DMS114 treated with DMSO at 0.1 percent for 48 hours (cell line): Measurements from ENCODE around the gene RAPGEF4.

Experiments
- DNase-seq: peaks from one replicate; lab custom pipeline; 2025; ENCODE audit not compliant: unreplicated experiment; lab: John Stamatoyannopoulos, UW

Gene RAPGEF4

DNA sequence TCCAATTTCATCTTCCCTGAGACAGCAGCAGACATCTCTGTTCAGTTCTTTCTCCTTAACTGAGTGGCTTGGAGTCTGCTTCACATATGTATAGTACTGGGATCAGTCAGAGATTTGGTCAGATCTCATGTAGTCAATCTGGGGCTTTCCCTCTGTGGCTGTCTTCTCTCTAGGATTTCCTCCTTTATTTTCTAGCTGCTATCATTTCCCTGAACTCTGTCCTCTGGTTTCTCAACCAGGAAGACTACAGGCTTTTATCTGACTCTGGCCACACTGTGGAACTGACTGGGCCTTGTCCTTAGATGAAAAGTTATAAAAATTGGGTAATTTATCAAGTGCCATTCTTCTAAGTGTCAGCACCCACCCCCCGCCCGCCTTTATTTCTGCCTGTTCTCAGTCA lies 121.0 kb downstream of the RAPGEF4 start:
- no peak for DNase-seq

- DNase-seq = no peak
Measured at GRCh38 chr2:172858473-172858745, 122.8 kb downstream of the RAPGEF4 start.

DNA sequence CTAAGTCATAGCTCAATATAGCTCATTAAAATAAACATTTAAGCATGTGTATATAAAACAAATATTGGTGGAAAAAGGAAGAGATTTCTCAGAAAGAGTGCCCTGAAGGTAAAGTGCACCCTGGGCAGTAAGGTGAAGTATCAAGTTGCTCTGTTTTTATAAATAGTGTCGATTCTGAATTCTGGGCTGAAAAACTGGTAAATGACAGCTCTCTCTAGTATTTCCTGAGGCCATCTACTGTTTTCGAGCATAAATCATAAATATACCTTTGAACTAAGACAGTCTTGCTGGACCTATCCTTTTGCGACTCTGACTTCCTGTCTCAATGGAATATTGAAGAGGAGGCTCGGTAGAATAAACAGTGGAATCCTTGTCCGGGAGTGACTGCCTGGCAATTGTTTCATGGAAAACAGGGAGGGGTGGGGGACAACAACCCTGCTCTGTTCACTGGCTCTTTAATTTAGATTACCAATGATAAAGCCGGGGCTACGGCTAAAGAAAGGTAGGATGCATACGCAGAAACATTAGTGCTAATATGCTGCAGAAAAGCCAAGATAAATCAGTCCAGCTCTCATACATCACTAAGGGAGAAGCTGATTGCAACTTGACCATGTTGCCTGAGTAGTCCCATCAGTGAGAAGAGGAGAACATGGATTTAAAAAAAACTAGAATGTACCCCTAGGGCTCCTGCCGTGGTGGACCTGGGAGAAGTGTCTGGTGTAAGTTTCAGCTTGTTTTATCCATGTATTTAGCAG lies 124.1 kb downstream of the RAPGEF4 start:
- no peak for DNase-seq

DNA sequence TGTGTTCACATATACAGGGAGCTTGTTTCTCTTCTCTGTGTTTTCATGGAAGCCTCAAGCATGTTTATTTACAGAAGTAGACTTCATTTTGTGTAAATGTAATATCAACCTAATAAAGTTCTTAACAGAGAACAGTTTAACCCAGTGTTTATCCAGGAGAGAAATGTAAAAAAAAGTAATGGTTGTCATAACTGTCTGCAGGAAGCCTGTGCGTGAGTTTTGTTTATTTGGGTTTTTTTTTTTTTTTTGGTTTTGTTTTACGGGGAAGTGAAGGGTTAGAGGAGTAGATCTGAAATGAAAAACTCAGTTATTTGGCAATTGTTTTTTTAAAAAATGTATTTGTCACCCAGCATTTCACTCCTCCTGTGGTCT lies 124.7 kb downstream of the RAPGEF4 start:
- no peak for DNase-seq

GRCh38 chr2:172861098-172861497 lies 125.5 kb downstream of the RAPGEF4 start:
- no peak for DNase-seq

DNA sequence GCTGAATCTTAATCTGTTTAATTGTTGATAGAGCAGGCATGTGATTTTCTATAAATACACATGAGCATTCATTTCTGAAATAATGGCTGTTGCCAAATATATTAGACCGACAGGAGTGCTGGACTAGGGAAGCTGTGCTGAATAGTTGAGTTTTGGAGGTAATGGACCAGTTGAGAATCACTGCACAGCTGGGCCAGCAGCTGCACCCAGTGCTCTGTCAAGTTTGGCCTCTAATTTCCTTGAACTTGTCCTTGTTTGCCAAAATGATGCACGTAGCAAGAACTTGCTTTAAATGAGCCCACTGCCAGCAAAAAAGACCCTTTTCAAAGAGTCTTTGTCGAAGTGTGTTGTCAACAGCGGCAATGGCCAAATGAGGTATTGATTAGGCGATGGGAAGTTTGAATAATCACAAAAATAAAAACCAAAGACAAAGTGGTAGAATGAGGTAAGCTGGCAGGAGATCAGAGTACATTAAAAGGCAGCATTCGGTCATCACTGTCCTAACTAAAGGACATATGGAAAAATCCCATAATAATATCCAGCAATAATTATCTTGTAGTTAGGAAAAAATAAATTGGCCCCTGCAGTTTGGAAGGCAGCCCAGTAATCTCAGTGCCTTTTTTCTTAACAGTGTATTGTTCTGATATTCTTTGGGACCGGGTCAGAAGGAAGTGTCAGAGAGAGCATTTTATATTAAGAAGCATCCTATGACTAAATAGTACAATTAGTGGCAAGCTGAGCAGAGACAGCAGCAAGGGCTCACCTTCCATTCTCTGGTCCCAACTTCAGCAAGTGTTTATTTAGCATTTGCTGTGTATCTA lies 126.2 kb downstream of the RAPGEF4 start:
- DNase-seq = no peak

GRCh38 chr2:172863341-172863740 lies 127.7 kb downstream of the RAPGEF4 start:
- DNase-seq = no peak

DNA sequence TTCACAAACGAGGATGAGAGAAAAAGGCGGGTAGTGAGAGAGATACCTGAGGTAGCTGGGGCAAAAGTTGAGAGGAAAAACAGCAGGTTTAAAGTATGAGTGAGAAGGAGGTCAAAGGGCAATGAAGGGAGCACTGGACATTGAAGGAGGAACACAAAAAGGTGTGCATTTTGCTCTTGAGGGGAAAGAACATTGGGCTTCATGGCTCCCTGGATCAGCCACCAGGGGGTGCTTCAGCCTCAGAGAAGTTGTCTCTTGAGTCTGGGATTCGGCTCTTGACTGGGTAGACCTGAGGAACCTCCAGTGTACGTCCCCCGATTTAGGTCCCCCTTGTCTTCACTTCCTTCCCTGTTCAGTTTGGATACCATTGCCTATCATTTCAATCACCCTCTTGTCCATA lies 128.5 kb downstream of the RAPGEF4 start:
- DNase-seq = no peak

DNA sequence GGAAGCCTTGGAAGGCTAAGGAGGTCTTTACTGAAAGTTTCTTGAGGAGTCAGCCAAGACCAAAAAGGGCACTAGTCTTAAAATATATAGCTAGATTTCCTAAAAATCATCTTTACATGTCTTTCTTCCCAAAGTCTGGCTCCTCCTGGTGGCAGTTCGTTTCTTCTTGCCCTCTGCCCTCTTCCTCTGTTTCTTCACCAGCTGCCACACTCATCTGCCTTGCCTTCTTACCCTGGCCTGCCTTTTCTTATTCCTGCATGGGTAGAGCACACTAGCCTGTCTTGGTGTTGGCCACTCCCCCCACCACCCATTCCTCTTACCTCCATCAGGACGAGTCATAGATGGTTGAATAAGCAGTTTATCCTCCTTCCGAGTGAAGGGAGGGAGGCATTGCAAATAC lies 129.8 kb downstream of the RAPGEF4 start:
- no peak for DNase-seq

DNA sequence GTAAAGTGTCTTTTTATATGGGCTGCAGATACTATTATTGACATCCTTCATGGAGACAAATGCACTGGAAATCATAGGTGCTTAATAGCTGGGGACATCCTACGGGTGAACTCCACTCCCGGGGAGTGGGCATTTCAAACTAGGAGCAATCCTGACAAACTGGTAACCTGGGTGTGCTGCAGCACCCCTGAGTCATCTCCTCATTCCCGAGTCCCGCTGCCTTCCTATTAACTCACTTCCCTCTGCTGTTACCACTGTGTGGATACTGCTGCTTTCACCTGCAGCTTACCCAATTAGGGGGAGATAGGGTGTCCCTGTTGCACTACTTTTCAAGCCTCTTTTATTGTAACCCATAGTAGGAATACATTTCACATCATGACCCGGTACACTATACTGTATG lies 134.2 kb downstream of the RAPGEF4 start:
- no peak for DNase-seq

GRCh38 chr2:172870396-172870795 lies 134.8 kb downstream of the RAPGEF4 start:
- DNase-seq = no peak

DNA sequence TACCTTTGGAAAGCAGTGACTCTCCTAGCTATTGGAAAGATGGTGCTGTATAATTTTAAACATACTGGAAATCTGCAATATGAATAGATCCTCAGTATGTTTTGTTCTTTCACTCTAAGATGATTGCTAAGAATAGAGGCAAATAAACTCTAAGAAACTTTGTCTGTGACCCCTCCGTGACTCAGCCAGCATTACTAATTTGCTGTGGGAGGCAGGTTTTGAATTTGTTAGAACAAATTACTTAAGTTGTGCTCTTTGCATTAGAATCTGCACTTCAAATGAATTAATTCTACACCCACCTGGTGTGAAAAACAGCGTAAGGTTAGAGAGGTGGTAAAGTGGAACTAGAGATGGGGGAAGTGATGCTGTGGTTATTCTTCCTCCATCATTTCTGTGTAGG lies 142.2 kb downstream of the RAPGEF4 start:
- no peak for DNase-seq

DNA sequence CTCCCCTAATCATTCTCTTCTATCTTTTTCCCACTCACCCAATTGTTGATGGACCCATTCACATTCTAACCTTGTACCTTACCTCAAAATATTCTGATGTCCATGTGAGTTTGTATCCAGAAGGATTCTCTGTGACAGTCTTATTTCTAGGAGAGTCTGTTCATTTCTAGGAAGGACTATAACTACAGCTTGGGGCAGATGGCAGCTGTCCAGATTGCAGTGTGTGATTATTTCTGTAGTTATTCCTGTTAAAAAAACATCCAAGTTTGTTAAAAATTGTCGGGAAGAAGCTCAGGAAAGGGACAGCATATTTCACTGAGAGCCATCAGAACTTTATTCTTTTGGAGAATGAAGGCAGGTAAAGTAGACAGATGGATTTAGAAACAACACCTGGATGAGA lies 142.6 kb downstream of the RAPGEF4 start:
- no peak for DNase-seq

DNA sequence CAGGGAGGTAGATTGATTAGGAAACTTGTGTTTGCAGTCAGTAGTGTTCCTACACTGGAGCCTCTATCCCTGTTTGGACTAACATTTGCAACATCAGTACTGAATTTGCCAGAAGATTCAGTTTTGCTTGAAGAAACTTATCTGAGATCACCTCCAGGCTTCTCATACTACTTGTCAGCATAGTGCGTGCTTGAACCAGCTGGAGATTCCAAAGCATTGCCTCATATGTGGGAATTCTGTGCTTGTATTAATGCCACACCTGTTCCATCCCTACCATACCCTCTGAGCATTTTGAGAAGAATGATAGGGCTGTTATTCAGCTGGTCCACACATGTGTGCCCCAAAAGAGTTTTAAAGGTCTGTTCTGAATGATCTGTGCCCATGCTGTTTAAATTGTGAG lies 148.7 kb downstream of the RAPGEF4 start:
- DNase-seq = no peak

DNA sequence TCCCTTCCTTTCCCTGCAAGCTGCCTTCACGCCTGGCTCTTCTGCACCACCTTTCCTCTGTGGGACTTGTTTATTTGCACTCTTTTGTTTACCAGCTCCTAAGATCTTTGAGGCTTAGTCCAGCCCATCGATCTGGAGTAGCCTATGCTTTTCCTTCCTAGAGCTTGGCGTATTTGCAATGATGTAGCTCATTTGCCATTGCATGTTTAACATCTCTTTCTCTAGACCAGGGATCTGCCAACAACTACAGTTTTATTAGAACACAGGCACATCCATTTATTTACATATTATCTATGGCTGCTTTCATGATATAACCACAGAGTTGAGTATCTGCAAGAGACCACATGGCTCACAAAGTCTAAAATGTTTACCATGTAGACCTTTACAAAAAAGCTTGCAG lies 150.4 kb downstream of the RAPGEF4 start:
- no peak for DNase-seq

DNA sequence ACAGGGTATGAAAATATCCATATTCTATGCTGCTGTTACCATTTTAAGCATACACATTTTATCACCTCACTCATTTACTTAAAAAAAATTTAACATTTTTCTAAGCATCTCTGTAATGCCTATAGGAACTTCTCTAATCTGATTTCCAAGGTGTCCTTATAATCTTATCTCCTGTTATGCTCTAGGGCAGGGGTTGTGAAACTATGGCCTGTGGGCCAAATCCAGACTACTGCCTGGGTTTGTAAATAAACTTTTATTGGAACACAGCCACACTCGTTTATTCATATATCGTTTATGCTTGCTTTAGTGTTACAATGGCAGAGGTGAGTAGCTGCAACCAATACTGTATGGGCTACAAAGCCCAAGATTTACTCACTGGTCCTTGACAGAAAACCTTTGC lies 151.6 kb downstream of the RAPGEF4 start:
- no peak for DNase-seq

- no peak for DNase-seq
Measured at GRCh38 chr2:172888714-172889669, 153.3 kb downstream of the RAPGEF4 start.

DNA sequence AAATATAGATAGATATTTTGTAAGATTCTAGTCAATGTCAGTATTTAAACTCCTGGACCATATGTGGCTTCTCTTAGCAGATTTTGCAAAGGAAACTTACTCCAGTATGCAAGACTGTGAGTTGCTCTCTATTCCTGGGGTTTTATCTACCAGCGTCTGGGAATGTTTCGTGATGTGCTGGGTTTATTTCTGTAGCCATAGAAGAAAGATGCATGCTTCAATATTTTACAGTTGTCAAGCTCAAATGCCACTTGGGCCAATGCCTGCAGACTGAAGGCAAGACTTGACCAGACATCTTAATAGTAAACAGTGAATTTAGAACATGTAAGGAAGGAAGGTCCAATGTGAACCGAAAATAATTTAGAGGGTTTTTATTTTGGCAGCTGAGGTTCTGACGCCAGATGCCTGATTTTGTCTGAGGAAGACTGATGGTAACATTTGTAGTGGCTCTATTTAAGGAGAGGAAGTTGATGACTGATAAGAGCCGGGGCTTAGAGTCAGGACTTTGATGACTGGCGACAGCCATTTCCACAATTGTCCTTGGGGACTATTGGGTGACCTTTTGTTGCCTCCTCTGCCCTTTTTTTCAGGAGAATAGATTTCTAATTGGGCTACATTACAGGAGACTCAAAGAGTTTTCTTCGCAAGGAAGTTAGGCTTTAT lies 154.3 kb downstream of the RAPGEF4 start:
- no peak for DNase-seq

- no peak for DNase-seq
Measured at GRCh38 chr2:172893111-172893510, 157.5 kb downstream of the RAPGEF4 start.

- no peak for DNase-seq
Measured at GRCh38 chr2:172893671-172894070, 158.0 kb downstream of the RAPGEF4 start.

- no peak for DNase-seq
Measured at GRCh38 chr2:172894689-172895387, 159.2 kb downstream of the RAPGEF4 start.
